HG02852 (cell line): ENCODE measurements around the gene FAM120B.
A peak's percentile ranks its signal among the peaks of the same experiment; 100 is the strongest.
"Not testable (repeated sequence)": the region's sequence is repeated elsewhere in the genome, so short reads cannot be mapped to it uniquely, and the experiment has no call there.

Experiments
- ATAC-seq: cut with Tn5 transposase; IDR thresholded peaks from one replicate; pipeline ENCODE4 v1.9.1; 2021; ENCODE audit warnings: mild to moderate bottlenecking, moderate library complexity; ENCODE audit not compliant: unreplicated experiment

FAM120B gene, protein sequence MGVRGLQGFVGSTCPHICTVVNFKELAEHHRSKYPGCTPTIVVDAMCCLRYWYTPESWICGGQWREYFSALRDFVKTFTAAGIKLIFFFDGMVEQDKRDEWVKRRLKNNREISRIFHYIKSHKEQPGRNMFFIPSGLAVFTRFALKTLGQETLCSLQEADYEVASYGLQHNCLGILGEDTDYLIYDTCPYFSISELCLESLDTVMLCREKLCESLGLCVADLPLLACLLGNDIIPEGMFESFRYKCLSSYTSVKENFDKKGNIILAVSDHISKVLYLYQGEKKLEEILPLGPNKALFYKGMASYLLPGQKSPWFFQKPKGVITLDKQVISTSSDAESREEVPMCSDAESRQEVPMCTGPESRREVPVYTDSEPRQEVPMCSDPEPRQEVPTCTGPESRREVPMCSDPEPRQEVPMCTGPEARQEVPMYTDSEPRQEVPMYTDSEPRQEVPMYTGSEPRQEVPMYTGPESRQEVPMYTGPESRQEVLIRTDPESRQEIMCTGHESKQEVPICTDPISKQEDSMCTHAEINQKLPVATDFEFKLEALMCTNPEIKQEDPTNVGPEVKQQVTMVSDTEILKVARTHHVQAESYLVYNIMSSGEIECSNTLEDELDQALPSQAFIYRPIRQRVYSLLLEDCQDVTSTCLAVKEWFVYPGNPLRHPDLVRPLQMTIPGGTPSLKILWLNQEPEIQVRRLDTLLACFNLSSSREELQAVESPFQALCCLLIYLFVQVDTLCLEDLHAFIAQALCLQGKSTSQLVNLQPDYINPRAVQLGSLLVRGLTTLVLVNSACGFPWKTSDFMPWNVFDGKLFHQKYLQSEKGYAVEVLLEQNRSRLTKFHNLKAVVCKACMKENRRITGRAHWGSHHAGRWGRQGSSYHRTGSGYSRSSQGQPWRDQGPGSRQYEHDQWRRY

DNA sequence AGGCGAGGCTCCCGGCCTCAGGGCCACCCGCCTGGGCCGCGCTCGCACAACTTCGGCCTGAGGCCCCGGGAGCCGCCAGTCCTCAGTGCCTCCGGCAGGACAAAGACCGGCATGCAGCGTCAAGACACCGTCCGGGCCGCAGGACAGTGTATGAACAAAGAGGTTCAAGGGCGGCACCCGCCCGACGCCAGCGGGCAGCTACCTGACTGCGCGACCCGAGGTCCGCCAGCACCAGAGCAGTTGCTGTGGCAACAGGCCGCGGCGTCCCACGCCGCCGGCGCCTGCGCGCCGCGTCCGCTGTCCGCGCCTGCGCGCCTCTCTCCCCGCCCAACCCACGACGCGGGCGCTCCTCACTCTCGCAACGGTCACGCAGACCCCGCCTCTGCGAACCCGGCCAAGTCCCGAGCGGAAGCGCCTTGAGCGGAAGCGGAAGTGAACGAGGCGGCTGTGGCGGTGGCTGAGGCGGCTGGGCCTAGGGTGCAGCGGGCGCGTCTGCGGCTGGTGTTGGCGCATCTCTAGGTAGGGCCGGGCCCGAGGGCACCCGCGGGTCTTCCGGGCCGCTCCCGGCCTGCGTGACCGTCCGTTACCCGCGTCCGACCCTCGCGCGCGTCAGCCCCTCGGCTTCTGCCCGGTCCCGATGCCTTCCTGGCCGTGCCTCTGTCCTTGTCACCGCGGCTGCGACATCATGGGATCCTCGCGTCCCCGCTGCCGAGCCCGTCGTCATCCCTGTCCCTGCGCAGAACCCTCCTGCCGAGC is at the start of gene FAM120B:
TSS of gene FAM120B (plus strand) at position 435 of the 756 bp plus-strand sequence. CDS start 10,633 bp downstream, outside the sequence.
- ATAC-seq = peak; percentile 97

- no peak for ATAC-seq
These were observed 49.2 kb upstream of the FAM120B start for GRCh38 chr6:170257376-170257775.

- no peak for ATAC-seq
These were observed 48.2 kb upstream of the FAM120B start for GRCh38 chr6:170258407-170258806.

GRCh38 chr6:170259278-170259677 is 47.3 kb upstream of the FAM120B start:
- ATAC-seq = no peak

DNA sequence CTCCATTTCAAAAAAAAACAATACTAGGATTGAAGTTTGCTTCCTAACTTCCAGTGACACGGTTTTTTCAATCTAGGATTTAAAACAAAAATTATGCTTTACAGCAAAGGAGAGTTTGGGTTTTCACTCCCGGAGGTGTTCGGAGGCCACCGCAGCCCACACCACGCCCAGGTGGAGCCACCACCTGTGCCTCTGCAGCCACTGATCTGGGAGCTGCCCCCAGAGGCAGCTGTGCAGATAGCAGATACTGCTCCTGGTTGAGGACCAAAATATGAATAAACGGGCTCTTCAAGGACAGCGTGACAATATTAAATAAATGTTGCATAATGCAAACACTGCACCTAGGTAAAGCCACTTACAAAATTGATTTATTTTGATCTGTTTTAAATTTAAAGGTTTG is 45.9 kb upstream of the FAM120B start:
- ATAC-seq = no peak

- ATAC-seq = no peak
These were observed 44.7 kb upstream of the FAM120B start for GRCh38 chr6:170261643-170262488.

DNA sequence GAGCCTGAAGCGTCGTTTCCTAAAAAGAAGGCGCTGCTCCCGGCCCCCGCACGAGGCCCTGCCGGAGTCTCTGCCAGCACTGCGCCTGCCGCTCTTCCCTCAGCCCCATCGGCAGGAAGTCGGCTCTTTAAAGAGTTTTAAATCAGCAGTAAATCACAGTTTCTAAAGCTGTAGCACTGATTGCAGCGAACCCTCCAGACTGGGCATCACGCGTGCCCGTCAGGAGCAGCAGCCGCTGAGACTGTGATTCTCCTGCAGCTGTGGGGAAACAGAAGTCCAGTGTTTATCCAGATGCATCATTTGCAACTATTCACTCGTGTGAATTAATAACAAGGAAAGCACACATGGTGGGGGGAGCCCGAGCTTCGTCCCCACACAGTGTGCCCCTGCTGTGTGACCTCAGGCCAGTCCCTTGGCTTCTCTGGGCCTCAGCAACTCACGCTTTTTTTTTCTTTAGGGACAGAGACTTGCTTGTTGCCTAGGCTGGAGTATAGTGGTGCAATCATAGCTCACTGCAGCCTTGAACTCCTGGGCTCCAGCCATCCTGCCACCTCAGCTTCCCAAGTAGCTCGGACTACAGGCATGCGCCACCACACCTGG is 44.0 kb upstream of the FAM120B start:
- no peak for ATAC-seq

- no peak for ATAC-seq
These were observed 43.1 kb upstream of the FAM120B start for GRCh38 chr6:170263410-170263809.

DNA sequence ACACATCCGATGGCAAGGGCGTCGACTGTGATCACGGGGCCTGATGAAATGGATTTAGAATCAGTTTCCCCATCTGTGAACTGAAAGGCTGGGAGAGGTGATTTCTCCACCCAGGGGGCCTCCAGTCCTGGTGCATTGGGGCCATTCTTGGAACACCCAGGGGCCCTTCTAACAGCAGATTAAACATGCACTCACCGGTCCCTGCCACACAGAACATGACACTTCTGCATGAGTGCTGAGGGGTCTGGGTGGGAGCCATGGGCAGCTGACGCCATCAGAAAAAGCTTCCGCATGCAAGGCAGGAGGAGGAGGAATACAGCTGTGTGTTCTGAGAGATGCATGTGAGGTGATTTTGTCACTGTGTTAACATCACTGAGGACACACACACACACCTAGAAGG is 42.5 kb upstream of the FAM120B start:
- ATAC-seq = no peak

DNA sequence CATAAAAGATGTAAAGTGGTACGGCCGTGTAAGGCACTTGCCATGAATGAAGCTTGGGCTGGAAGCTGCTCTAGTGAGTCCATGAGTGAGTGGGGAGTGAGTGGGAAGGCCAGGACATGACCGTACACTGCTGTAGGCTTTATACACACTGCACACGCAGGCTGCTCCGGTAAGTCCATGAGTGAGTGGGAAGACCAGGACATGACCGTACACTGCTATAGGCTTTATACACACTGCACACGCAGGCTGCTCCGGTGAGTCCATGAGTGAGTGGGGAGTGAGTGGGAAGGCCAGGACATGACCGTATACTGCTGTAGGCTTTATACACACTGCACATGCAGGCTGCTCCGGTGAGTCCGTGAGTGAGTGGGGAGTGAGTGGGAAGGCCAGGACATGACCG is 41.9 kb upstream of the FAM120B start:
- not testable (repeated sequence) for ATAC-seq

DNA sequence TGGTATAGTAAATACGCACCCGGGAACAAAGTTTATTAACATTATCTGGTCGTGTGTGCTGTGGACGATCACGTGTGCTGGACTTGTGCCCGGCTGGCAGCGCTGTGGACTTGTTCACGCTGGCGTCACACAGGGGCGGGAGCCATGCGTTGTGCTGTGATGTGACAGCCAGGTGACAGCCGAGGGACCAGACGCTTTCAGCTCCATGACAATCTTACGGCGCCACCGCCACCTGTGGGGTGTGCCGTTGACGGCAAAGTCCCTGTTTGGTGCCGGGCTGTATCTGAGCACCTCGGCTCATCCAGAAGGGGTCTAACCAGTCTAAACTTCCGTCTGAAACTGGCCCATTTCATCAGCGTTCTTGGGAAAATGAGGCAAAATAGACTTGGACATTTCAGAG is 40.9 kb upstream of the FAM120B start:
- ATAC-seq = no peak

GRCh38 chr6:170266061-170266825 is 40.3 kb upstream of the FAM120B start:
- no peak for ATAC-seq

DNA sequence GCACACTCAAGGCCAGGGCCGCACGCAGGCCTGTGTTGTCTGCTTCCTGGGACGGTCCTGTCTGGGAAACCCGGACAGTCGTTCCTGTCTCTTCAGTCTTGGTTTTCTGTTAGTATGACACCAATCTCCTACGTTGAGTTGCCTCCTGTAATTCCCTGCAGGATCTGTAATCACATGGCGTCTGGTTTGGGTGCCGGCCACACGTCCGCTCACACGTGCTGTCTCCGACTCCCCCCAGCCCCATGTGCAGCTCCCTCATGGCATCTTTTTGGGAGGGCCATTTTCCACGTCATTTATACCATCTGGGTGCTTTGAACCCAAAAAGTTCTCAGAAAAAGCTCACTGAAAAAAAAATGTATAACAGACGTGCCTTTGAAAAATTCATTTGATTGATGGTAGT is 38.9 kb upstream of the FAM120B start:
- no peak for ATAC-seq

- no peak for ATAC-seq
These were observed 38.1 kb upstream of the FAM120B start for GRCh38 chr6:170268216-170269129.

DNA sequence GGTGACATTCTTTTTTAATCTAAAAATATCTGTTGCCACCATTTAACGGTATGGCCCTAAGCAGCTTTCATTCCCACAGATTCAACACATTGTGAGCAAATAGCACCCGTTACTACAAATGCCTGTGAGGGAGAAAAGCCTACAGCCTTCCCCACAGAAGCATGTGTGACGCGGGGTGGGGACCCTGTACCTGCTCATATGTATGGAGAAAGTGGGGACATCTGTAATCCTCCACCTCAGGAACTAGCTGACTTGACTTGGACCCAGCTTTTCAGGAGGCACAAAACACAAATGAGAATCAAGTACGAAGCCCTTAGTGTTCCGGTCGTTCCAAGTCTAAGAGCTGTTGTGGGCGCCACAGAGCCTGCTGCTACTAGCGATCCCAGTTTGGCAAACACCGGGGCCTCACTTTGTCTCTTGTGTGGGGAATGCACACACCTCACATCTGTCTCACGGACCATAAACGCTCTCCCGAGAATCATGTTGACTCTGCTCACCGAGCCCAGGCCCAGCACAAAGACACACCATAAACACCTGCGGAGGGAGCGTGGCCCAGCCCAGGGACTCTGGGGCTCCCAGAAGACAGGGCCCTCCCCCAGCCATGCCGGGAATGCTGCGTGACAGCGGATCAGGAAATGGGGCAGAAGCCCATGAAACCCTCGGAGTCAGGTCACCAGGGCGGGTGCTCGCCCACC is 37.3 kb upstream of the FAM120B start:
- ATAC-seq = no peak

GRCh38 chr6:170269846-170270541 is 36.6 kb upstream of the FAM120B start:
- ATAC-seq = no peak
